ENCODE data around the gene SUPT3H. TPM values are rescaled to one million over a fixed set of nuclear protein-coding genes. Genes with fewer than 3 reads are reported as not detected.
A peak's percentile ranks its signal among the peaks of the same experiment; 100 is the strongest.

Gene SUPT3H
- total and polyA plus RNA-seq, 2 of the 13 experiments (the other 11 are each of a cell fraction or from before 2014, with no cell fraction given) = 11.9 to 36.1 TPM

DNA sequence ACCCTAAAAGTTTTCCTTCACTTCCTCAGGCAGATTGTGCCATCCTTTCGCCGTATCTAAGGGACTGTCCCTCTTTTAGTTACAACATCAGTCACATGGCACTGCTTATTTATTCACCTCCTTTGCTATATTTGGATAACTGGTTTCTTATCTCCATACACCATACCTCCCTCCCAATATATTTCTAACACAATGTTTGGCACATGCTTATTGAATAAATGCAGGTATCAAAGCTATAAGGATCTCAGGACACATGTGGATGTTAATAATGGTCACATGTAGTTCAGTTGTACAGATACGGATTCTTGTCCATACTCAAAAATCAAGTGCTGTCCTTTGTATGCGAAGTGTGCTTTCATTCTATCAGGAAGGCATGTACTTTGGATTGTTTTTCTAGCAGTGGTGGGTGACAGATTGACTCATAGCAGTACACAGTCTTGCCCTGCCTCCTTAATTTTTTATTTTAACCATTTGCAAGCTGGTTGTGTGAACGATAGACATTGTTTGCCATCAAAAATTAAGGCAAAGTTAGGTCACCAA is 456.7 kb downstream of the SUPT3H start (continued):
- TF ChIP-seq, protein P1, sequence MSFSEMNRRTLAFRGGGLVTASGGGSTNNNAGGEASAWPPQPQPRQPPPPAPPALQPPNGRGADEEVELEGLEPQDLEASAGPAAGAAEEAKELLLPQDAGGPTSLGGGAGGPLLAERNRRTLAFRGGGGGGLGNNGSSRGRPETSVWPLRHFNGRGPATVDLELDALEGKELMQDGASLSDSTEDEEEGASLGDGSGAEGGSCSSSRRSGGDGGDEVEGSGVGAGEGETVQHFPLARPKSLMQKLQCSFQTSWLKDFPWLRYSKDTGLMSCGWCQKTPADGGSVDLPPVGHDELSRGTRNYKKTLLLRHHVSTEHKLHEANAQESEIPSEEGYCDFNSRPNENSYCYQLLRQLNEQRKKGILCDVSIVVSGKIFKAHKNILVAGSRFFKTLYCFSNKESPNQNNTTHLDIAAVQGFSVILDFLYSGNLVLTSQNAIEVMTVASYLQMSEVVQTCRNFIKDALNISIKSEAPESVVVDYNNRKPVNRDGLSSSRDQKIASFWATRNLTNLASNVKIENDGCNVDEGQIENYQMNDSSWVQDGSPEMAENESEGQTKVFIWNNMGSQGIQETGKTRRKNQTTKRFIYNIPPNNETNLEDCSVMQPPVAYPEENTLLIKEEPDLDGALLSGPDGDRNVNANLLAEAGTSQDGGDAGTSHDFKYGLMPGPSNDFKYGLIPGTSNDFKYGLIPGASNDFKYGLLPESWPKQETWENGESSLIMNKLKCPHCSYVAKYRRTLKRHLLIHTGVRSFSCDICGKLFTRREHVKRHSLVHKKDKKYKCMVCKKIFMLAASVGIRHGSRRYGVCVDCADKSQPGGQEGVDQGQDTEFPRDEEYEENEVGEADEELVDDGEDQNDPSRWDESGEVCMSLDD (CRISPR knock-in tag; IDR thresholded peaks at IDR 0.05; ENCODE audit: borderline replicate concordance) = no peak
- TF ChIP-seq, protein P2, sequence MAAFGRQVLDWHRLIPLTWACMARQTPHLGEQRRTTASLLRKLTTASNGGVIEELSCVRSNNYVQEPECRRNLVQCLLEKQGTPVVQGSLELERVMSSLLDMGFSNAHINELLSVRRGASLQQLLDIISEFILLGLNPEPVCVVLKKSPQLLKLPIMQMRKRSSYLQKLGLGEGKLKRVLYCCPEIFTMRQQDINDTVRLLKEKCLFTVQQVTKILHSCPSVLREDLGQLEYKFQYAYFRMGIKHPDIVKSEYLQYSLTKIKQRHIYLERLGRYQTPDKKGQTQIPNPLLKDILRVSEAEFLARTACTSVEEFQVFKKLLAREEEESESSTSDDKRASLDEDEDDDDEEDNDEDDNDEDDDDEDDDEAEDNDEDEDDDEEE (CRISPR knock-in tag; IDR thresholded peaks at IDR 0.05) = no peak
- no peak for TF ChIP-seq ZNF629 (CRISPR knock-in tag; conservative IDR thresholded peaks at IDR 0.05)
- TF ChIP-seq E2F1 (CRISPR knock-in tag; IDR thresholded peaks at IDR 0.05) = no peak
- peak; percentile 98 for TF ChIP-seq ZNF652 (CRISPR knock-in tag; IDR thresholded peaks at IDR 0.05; ENCODE audit: borderline replicate concordance, low read depth)
- no peak for TF ChIP-seq AHR (CRISPR knock-in tag; IDR thresholded peaks at IDR 0.05)
- no peak for TF ChIP-seq CREB3 (CRISPR knock-in tag; IDR thresholded peaks at IDR 0.05)
- TF ChIP-seq JUND (CRISPR knock-in tag; IDR thresholded peaks at IDR 0.05) = no peak
- TF ChIP-seq SNRNP70 (IDR thresholded peaks at IDR 0.05; ENCODE audit: low read depth, low read length) = no peak
- TF ChIP-seq ZNF367 (CRISPR knock-in tag; IDR thresholded peaks at IDR 0.05; ENCODE audit: borderline replicate concordance) = no peak
- TF ChIP-seq ZNF772 (CRISPR knock-in tag; IDR thresholded peaks at IDR 0.05) = no peak
- TF ChIP-seq ATF4 (CRISPR knock-in tag; IDR thresholded peaks at IDR 0.05) = no peak; a peak in 1 of 4 replicates
- no peak for TF ChIP-seq ZBTB33 (CRISPR knock-in tag; IDR thresholded peaks at IDR 0.05)
- TF ChIP-seq HIVEP1 (CRISPR knock-in tag; IDR thresholded peaks at IDR 0.05) = no peak
- TF ChIP-seq, protein P3, sequence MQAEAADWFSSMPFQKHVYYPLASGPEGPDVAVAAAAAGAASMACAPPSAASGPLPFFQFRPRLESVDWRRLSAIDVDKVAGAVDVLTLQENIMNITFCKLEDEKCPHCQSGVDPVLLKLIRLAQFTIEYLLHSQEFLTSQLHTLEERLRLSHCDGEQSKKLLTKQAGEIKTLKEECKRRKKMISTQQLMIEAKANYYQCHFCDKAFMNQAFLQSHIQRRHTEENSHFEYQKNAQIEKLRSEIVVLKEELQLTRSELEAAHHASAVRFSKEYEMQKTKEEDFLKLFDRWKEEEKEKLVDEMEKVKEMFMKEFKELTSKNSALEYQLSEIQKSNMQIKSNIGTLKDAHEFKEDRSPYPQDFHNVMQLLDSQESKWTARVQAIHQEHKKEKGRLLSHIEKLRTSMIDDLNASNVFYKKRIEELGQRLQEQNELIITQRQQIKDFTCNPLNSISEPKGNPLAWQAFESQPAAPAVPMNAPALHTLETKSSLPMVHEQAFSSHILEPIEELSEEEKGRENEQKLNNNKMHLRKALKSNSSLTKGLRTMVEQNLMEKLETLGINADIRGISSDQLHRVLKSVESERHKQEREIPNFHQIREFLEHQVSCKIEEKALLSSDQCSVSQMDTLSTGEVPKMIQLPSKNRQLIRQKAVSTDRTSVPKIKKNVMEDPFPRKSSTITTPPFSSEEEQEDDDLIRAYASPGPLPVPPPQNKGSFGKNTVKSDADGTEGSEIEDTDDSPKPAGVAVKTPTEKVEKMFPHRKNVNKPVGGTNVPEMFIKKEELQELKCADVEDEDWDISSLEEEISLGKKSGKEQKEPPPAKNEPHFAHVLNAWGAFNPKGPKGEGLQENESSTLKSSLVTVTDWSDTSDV (CRISPR knock-in tag; IDR thresholded peaks at IDR 0.05) = no peak
- TF ChIP-seq YEATS2 (CRISPR knock-in tag; IDR thresholded peaks at IDR 0.05; ENCODE audit: borderline replicate concordance) = peak; percentile 20; the same call in 1 of the 2 replicates

All from HepG2 (cell line).